ENCODE data around the gene CHST4.
"Not testable (repeated sequence)": the region's sequence is repeated elsewhere in the genome, so short reads cannot be mapped to it uniquely, and the experiment has no call there.

The CHST4 gene

DNA sequence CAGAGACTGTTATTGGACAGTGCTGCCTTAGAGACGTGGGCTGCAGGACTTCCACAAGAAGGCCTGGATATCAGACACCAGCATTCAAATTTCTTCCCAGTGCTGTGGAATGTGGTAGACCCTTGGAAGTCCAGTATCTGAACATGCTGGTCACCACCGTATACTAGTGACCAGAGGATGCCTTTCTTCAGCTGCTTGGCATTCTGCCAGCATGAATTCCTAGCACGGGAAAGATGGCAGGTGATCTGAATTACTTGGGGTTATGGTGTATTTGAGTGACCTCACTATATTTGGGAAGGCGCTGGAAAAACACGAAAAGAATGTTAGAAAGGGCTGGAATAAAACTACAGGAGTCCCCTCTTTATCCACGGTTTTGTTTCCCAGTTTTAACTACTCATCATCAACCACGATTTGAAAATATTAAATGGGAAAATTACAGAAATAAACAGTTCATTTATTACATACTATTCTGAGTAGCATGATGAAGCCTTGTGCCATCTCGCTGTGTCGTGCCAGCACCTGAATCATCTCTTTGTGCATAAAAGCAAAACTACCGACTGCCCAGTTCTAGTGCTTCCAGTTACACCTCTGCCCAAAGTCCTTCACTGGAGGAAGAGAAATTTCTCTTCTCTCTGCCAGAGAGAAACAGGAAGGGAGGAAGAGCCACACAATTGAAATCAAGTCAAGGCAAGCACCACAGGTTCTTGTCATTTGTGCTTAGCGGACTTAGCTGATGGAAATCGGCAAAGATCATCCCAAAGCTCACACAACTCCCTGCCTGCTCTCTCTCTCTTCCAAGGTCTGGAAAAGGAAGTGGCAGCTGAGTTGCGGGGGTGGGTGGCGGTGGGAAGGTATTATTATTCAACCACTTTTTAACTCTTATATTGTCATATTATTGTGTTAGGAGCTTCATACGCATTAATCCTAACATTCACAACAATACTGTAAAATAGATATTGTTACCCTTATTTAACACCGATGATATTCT, 1.4 kb upstream of the CHST4 start:
- no peak for DNase-seq

DNA sequence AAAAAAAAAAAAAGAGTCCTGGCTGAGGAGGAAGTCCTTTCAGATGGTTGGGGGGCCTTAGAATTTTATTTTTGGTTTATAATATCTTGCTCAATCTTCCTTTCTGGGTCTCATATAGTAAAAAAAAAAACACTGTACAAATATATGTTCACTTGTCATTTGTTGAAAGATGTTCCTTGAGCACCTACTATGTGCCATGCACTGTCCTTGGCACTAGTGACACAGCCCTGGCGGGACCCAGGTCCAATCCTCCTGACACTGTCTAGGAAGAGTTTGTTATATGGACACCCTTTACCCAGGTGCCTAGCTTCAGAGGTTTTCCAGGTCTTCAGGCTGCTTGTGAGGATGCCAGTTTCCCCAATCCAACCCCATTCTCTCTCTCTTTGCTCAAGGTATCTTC, 2.0 kb downstream of the CHST4 start:
- no peak for DNase-seq

DNA sequence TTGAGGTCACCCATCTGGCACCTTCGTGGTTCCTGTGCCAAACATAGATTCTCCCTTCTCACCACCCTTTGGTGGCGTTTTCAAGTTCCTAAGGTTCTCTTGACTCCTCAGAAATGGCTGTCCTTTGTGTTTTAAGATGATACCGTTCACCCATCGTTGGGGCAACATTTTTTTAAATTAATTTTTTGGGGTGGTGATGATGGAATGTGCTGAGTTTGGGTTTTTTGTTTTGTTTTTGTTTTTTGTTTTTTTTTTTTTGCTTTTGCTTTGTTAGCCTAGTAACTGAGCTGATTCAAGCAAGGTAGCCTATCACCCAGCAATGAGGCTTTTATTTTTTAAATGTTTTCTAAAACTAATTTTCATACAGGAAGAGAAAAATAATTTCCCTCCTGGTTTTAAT, 2.6 kb downstream of the CHST4 start:
- no peak for DNase-seq

DNA sequence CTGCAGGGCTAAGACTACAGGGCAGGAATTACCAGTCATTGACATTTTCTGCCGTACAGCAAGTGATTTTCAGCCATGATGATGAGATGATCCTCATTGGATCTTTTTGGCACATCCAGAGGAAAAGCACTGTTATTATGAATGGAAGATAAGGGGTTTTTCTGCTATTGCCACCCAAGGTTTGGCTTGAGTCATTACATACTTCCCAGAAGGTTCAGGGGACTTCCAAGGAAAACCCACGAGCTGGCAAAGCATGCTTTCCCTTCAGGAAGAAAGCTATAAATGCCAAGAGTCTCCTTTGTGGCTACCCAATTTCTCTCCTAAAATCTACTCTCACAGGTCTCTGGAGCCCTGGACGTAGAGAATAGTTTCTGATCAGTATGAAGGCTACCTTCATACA, 6.1 kb downstream of the CHST4 start:
- DNase-seq, result no peak

DNA sequence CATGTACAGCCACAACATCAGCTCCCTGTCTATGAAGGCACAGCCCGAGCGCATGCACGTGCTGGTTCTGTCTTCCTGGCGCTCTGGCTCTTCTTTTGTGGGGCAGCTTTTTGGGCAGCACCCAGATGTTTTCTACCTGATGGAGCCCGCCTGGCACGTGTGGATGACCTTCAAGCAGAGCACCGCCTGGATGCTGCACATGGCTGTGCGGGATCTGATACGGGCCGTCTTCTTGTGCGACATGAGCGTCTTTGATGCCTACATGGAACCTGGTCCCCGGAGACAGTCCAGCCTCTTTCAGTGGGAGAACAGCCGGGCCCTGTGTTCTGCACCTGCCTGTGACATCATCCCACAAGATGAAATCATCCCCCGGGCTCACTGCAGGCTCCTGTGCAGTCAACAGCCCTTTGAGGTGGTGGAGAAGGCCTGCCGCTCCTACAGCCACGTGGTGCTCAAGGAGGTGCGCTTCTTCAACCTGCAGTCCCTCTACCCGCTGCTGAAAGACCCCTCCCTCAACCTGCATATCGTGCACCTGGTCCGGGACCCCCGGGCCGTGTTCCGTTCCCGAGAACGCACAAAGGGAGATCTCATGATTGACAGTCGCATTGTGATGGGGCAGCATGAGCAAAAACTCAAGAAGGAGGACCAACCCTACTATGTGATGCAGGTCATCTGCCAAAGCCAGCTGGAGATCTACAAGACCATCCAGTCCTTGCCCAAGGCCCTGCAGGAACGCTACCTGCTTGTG, 10.7 kb downstream of the CHST4 start:
- no peak for DNase-seq

DNA sequence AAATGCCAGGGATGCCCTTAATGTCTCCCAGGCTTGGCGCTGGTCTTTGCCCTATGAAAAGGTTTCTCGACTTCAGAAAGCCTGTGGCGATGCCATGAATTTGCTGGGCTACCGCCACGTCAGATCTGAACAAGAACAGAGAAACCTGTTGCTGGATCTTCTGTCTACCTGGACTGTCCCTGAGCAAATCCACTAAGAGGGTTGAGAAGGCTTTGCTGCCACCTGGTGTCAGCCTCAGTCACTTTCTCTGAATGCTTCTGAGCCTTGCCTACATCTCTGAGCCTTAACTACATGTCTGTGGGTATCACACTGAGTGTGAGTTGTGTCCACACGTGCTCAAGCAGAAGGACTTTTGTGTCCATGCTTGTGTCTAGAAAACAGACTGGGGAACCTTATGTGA, 11.4 kb downstream of the CHST4 start:
- DNase-seq, result peak; percentile 11

DNA sequence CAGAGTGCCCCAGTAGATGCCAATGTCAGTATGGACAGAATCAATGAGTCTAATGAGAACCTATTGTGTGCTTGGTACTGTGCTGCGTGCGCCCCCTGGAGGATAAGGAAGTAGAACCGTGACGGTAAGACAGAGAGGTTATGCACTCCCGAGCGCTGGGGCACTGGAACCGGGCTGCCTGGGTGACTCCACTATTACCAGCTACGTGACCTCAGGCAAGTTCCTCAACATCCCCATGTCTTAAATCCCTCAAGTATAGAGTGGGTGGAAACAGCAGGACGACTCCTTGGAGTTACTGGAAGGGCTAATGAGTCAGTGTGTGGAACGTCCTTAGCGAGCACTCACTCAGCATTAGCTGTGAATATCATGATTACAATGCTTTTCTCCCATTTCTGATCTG, 16.2 kb downstream of the CHST4 start:
- DNase-seq, result peak; percentile 56

DNA sequence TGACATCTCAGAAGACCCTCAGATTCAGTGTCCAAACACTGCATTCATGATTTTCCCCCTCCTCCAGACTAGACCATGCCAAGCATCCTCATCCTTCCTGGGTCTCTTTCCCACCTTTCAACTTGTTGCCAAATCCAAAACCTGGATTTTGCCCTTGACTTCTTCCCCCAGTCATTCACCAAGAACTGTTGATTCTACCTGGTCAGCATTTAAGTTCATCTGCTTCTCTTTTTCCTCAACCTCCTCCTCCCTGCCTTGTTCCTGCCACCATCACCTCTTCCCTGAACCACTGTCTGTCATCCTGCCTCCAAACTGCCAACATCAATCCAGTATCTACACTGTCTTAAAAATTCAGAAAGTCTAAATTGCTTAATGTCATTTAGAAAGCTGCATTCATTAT, 20.9 kb downstream of the CHST4 start:
- no peak for DNase-seq

DNA sequence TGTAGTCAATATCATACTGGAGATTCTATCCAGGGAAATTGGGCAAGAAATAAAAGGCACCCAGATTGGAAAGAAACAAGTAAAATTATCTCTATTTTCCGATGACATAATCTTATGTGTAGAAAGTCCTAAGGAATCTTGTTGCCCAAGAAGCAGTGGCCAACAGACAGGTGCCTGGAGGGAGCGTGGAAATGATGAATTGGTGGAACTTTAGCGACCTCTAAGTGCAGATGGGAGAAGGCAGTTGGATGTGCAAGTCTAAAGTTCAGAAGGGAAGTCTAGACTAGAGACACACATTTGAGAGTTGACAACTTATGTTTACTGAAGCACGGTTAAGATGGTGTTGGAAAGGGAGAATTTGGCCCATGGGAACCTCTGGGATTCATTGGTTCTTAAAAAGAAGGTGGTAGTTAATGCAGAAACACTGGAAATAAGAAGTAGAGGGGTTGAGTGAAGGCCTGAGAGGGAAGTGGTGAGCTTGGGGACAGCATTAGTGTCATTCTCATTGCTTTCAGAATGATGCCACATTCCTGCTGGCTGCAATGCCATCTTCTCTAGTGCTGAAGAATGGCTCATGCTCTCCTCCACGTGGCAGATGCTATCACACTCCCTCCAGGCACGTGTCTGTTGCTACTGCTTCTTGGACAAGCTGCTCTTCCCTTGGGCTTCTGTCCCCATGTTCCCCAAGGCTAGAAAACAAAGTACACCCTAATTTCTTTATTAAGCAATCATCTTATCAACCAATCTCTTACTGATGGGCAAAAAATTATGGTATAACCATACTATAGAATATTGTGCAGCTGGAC, 26.7 kb downstream of the CHST4 start:
- no peak for DNase-seq

DNA sequence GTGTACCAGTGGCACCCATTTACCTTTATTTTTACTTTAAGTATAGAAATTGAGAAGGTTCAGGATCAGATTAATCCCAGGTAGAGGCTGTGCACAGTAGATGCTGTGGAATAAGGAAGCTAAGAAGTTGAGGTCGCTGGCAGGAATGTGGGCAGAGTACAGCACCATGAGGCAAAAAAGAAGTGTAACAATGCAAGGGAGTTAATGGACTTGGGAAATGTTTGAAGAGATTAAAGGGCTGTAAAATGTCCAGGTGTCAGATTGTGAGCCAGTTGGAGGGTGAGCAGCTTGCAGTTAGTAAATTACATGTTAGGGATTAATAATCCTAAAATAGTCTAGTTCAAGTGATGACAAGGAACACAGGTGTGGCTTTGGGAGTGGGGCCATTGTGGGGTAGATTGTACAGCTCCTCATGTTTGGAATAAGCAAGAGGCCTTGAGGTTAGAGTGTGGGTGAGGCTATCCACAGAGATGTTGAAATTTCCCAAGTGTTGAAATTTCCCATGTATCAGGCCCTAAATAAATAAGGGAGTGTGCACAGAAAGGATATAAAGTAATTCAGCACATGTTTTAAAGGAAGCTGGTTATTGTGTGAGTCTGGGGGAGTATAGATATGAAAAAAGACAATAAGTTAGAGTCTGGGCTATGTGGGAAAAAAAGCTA, 29.1 kb downstream of the CHST4 start:
- no peak for DNase-seq

DNA sequence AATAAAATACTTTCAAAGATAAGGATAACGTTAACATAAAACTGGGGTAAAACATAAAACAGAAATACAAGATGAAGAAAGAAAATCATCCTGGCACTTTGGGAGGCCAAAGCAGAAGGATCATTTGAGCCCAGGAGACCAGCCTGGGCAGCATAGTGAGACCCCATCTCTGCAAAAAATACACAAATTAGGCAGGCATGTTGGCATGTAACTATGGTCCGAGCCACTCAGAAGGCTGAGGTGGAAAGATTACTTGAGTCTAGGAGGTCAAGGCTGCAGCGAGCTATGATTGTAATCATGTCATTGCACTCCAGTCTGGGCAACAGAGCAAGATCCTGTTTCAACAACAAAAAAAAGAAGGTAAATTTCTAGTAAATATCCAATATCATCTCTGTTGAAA, 31.1 kb downstream of the CHST4 start:
- no peak for DNase-seq

DNA sequence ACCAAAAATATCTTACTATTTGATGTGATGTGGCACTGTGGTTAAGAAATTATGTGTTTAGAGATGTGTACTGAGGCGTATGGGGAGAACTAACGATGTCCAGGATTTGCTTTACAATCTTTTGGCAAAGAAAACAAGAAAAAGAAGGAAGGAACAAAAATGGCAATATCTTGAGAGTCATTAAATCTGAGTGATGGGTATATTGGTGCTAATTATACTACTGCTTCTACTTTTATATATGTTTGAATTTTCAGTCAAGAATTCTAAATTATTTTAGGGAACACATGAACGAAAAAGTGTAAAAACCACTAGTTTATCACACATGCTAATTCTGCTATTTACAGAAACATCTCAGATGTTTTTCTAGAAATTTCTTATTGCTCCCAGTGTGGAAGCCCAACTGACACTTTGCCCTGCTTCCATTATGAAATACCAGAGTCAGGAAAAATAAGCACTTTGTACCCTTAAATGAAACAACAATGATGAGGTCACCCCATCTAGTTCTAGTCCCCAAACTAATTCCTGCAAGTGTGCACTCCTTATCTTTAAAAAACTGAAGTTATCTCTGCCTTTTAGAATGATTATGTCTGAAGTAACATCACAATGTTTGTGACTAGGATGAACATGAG, 31.8 kb downstream of the CHST4 start:
- no peak for DNase-seq

DNA sequence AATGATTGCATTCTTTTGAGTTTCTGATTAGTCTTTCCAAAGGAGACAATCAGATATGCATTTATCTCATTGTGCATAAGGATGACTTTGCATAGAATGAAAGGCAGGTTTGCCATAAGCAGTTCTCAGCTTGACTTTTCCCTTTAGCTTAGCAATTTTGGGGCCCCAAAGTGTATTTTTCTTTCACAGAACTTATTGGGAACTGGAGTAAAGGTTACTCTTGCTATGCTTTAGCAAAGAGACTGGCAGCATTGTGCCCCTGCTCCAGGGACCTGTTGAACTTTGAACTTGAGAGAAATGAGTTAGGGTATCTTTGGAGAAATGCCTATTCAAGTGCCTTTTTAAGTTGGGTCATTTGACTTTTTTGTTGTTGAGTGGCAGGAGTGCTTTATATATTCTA, 33.6 kb downstream of the CHST4 start:
- DNase-seq, result no peak

DNA sequence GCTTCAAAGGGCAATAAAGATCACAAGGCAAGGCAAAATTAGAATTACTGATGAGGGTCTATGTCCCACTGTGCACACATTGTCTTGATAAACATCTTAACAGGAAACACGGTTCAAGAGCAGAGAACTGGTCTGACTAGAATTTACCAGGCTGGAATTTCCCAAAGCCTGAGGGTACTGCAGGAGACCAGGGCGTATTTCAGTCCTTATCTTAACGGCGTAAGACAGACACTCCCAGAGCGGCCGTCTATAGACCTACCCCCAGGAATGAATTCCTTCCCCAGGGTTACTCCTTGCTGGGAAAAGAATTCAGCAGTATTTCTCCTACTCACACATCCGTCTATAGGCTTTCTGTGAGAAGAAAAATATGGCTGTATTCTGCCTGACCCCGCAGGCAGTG, 35.7 kb downstream of the CHST4 start:
- not testable (repeated sequence) for DNase-seq

DNA sequence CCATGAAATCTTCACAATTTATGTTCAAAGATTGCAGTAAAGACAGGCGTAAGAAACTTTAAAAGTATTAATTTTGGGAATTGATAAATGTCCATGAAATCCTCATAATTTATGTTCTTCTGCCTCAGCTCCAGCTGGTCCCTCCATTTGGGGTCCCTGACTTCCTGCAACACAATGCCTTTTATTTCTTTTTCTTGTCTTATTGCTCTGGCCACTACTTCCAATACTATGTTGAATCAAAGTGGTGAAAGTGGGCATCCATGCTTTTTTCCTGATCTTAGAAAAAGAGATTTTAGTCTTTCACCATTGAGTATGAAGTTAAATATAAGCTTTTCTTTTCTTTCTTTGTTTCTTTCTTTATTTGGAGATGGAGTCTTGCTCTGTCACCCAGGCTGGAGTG, 36.3 kb downstream of the CHST4 start:
- no peak for DNase-seq

DNA sequence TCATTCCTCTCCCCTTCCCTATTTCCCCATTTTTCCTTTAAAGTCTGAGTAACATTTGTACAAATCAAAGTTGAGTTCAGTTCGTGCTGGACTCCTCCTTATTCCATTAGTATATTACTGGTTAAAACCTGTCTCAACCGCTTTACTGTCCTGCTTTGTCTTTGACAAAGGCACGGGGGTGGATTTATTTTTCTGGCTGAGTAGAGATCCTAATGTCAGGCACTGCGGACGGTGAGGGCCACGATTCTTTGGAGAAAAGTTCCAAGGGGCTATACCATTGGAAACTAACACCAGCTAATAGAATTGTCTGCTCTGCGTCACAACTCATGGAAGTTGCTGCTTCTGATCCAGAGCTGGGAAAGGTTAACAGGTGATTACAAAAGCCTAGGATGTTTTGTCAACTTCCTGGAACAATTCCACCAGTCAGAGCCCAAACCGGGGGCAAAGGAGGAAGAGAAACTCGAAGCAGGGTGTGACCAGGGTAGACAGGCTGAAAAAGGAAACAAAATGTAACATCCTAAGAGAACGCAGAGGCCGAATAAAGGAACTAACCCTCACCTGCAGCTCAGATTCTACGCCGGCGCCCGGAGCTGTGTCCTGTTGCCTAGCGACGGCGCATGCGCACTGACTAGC, 38.2 kb downstream of the CHST4 start:
- no peak for DNase-seq

DNA sequence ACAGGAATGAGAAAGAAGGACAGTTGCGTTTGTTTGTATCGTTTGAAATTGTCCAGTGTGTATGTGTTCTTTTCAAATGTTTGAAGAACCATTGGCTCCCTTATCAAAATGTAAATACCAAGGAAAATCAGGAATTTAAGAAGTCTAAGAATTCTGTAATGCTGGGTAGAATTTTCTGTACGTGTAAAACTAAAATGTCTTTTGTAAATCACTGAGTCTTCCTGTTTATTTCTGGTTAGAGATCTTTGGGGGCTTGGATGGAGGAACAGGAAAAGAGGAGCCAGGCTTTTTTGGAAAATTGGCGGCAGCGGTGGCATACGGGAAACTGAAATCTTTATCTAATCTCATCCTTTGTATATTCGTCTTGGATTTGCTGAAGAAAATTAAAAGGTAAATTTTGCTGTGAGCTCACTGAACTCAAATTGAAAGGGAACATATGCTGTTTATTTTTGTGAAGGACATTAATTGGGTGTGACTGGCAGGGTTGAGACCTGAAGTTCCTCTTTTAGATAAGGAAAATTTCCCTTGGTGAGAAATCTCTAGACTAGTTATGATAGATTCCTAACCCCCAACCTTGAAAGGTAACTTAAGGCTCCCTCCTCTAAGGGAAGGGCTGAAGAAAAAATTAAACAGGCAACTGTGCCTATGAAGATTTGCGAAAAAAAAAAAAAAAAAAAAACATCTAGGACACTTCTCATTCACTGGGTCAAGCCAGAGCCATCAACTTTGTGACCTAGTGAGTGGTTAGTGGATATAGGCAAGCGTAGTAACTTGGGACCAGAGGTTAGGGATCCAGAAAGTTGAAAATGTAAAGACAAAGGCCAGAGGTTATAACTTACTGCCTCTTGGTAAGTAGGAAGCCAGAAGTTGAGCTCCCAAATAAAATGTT, 39.8 kb downstream of the CHST4 start:
- DNase-seq, result no peak

DNA sequence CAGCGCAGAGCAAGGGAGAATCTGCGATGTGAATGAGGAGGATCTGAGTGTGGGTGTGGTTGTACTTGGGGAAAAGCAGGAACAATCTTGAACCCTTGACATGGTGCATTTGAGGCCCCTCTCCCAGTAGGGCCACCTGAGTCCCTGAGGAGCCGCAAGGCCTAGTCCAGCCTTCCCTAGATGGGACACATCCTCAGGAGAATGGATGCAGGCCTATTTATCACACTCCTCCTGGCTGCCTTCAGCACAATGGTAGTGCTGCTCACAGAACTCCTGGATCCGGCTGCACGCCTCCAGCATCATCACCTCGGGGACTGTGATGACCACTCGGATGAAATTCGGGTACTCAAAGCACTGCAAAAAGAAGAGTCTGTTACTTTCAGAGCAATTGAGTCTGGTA, 41.7 kb downstream of the CHST4 start:
- DNase-seq, result no peak

DNA sequence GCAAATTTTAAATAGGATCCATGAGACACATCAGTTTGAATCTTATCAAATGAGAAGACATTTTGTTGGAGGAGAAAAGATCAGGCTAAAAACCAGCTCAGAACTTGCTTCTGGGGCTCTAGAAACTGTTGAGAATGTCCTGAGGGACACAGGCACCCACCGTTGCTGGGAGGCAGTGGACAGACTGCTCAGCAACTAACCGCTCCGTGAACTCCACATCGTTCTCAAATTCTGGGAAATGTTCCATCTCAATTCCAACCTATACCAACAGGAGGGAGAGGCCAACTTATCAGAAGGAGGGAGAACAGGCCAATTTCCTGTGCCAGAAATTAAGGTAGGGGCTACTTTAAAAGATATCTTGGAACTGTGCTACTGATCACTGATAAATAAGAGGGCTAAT, 42.3 kb downstream of the CHST4 start:
- no peak for DNase-seq

DNA sequence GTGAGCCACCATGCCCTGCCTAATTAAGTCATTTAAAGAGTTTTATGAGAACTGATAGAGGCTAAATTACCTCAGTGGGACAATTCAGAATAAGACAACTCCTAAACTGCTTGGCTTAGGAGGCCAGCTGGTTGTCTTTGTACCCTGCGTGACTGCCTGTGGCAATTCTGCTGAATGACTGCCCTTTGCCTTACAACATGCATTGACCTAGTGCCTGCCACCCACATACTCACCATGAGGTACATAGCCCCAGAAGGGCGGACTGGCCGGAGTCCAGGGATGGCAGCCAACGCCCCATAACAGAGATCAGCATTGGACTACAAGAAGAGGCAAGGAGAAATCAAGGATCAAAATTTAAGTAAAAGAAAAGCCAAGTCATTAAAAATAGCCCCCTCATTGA, 43.4 kb downstream of the CHST4 start:
- no peak for DNase-seq

DNA sequence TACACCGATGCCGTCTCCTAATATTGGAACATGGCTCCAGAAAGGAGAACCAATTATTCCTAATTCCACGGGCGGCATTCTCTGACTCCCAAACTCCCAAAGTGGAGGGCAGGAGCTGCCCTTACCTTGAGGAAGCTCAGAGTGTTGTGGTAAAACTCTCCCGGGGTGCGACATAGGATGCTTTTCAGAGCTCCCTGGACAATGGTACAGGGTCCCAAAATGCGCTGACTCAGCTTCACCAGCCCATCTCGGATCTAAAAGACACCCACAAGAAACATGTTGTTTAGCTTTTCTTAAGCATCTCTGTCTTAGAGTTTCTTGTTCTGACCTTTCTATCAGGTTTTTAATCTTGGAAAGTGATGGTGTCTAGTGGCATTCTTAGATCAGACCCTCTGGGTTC, 43.9 kb downstream of the CHST4 start:
- DNase-seq, result no peak
